GM21737 (cell line): ENCODE data around the gene CERS4.
"Not testable (repeated sequence)": the region's sequence is repeated elsewhere in the genome, so short reads cannot be mapped to it uniquely, and the experiment has no call there.

ENCODE experiments used
- ATAC-seq: cut with Tn5 transposase; IDR thresholded peaks from one replicate; pipeline ENCODE4 v1.9.1; 2021; ENCODE audit warnings: mild to moderate bottlenecking, moderate library complexity; ENCODE audit not compliant: unreplicated experiment

The CERS4 gene

DNA sequence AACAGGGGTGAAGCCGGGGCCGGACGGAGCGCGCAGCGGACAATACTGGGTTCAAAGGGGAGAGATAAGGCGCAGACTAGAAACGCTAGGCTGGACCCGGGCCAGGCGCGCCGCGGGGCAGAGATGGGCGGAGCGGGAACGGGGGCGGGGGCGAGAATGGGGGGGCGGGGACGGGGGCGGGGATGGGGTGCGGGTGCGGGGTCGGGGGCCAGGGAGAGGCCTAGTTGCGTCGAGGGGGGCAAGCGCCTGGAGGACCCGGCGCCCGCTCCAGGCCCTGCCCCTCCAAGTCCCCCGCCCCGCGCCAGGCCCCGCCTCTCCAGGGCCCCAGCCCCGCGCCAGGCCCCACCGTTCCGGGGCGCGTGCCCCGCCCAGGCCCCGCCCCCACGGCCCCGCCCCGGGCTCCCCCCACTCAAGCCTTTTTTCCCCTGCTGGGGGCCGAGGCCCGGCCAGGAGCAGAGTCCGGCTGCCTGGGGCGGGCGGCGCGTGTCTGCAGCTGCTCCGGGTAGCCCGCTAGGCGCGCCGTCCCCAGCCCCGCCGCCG, at the start of gene CERS4:
Gene CERS4 (plus strand): TSS at position 449 of the 540 bp plus-strand sequence. CDS start 41,707 bp downstream, outside the sequence.
- ATAC-seq = peak; percentile 54

DNA sequence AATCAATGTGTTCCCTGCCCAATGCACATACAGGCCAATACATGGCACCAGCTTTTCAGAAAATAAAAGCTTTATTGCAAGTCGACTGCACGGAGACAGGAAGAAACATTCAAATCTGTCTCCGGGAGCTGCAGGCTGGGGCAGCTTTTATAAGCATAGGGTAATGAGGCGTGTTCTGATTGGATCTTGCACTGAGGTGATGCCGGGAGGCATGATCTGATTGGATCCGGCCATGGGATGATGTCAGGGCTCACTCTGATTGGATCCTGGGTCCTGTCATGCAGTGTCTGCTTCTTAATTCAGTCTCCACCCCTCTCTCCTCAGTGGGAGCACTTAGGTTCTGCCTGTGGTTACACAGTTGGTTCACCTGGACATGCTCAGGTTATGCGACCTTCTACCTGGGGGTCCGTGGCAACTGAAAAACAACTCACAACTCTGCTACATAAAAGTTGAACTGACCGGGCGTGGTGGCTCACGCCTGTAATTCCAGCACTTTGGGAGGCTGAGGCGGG, 48.0 kb upstream of the CERS4 start:
- no peak for ATAC-seq

GRCh38 chr19:8163759-8164158, 45.4 kb upstream of the CERS4 start:
- ATAC-seq = no peak

DNA sequence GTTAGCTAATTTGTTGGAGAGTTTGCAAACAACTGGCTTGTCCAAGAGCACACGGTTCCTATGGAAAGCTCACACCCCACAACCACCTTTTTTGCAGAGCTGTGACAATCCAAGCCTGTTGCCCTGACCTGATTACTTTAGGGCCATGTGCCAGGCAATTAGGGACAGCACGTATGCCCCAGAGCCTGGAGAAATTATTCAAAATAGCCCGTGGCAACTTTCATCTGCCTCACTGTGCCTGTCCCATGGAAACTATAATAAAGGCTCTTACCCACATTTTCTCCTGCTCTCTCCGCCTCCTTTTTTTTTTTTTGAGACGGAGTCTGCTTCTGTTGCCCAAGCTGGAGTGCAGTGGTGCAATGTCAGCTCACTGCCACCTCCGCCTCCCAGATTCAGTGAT, 41.2 kb upstream of the CERS4 start:
- ATAC-seq = no peak

DNA sequence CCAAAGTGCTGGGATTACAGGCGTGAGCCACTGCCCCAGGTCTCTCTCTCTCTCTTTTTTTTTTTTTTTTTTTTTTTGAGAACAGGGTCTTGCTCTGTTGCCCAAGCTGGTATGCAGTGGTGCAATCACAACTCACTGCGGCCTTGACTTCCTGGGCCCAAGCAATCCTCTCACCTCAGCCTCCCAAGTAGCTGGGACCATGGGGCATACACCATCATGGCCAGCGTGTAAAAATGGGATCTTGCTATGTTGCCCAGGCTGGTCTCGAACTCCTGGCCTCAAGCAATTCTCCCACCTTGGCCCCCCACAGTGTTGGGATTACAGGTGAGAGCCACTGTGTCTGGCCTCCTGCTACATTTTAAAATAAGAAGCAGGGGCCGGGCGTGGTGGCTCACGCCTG, 40.6 kb upstream of the CERS4 start:
- no peak for ATAC-seq

GRCh38 chr19:8174706-8175105, 34.5 kb upstream of the CERS4 start:
- ATAC-seq = no peak

DNA sequence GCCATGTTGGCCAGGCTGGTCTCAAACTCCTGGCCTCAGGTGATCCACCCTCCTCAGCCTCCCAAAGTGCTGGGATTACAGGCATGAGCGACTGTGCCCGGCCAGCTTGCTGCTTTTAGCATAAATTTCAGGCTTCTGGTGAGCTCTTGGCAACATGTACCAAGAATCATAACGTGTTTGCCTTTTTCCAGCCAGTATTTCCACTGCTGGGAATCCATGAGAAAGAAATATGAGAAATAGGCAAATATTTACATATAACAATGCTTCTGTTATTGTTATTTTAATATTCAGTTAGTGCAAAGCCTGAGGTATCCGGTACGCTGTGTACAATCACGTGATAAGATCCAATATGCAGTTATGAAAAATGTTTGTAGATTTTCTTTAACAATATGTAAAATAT, 29.2 kb upstream of the CERS4 start:
- ATAC-seq = no peak

DNA sequence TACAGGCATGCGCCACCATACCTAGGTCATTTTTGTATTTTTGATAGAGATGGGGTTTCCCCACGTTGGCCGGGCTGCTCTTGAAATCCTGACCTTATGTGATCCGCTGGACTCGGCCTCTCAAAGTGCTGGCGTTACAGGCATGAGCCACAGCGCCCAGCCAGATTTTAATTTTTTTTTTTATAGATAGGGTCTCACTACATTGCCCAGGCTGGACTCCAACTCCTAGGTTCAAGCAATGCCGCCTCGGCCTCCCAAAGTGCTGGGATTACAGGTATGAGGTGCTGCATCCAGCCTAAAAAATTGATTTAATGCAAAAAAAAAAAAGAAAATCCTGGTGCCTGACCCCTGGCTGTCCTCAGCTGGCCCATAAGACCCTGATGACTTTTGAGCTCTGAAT, 24.9 kb upstream of the CERS4 start:
- ATAC-seq = no peak

GRCh38 chr19:8185343-8186068, 23.7 kb upstream of the CERS4 start:
- no peak for ATAC-seq

- no peak for ATAC-seq
Measured at GRCh38 chr19:8192221-8192820, 16.8 kb upstream of the CERS4 start.

DNA sequence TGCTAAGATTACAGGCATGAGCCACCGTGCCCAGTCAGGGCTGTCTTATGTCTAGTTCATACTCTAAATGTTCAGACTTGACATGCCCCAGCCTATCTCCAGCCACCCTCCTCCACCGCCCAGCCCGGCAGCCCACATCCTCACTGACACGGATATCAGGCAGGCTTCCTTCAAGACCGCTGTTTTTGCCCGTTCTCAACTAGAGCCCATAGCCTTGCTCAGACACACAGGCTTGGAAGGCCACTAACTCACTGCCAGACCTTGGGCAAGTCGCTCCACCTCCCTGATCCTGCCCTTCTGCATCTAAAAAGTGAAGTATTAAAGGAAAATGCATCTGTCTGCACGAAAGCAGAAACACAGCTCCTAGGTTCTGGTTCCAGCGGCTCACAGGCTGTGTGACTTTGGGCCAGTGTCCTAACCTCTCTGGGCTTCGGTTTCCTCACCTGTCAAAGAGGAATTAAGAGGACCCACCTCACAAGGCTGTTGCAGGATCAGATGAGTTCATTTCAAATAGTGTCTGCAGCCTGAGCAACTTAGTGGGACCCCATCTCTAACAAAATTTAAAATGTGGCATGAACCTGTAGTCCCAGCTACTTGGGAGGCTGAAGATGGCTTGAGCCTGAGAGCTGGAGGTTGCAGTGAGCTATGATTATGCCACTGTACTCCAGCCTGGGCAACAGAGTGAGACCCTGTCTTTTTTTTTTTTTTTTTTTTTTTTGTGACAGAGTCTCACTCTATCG, 14.5 kb upstream of the CERS4 start:
- ATAC-seq = peak; percentile 33

DNA sequence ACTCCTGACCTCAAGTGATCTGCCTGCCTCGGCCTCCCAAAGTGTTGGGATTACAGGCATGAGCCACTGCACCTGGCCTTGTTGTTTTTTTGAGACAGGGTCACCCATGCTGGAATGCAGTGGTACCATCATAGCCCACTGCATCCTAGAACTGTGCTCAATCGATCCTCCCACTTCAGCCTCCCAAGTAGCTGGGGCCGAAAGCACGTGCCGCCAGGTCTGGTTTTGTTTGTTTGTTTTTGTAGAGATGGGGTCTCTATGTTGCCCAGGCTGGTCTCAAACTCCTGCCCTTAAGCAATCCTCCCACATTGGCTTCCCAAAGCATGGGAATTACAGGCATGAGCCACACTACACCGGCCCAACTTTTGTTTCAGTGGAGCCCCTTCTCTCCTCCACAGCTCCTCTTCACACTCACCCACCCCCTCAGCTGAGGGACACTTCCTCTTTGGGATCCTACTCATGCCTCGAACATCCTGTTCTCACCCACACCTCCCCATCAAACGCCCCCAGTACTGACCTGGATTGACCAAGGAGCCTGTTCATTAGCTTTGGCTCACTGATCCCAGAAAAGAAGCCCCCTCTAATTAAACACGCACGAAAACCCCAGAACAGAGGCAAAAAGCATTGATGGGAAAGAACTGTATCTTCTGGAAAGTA, 12.8 kb upstream of the CERS4 start:
- ATAC-seq = no peak

DNA sequence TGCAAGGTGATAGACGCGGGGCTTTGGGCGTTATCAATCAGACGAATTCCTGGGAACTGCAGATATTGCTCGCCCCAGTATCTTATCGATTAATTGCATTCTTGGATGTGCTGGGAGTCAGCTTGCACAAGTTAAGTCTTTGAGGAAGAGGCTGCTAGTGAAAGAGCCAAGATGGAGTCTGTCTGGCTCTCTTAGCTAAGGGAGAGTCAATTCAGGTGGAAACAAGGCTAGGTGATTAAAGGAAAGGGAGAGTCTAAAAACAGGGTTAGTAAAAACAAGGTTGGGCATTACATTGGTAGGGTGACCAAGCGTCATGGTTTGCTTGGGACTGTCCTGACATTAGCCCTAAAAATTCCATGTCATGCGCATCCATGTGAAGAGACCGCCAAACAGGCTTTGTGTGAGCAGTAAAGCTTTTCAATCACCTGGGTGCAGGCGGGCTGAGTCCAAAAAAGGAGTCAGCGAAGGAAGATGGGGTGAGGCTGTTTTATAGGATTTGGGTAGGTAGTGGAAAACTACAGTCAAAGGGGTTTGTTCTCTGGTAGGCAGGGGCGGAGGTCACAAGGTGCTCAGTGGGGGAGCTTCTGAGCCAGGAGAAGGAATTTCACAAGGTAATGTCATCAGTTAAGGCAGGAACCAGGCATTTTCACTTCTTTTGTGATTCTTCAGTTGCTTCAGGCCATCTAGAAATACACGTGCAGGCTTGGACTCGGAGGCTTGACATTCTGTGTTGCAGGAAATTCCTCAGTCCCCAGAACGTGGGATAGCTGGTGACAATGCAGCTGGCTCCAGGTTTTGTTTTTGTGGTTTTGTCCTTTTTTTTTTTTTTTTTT, 5.7 kb upstream of the CERS4 start:
- not testable (repeated sequence) for ATAC-seq

DNA sequence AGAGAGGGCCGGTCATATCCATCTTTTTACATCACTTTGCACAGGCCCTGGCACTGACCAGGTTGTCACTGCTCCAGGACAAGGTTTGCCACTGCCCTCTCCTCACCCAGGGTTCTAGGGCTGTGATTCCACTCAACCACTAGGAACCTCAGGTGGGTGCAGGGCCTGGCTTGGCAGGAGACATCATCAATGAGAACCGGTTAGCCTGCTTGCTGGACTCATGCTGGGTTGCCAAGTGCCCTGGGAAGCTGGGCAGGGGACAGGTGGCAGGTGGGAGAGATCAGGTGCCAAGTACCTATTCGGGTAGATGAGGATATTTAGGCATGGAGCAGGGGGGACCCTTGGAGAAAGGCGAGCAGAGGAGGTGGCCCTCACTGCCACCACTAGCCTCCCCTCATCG, 4.2 kb upstream of the CERS4 start:
- ATAC-seq = no peak

- no peak for ATAC-seq
Measured at GRCh38 chr19:8206147-8207087, 2.8 kb upstream of the CERS4 start.

DNA sequence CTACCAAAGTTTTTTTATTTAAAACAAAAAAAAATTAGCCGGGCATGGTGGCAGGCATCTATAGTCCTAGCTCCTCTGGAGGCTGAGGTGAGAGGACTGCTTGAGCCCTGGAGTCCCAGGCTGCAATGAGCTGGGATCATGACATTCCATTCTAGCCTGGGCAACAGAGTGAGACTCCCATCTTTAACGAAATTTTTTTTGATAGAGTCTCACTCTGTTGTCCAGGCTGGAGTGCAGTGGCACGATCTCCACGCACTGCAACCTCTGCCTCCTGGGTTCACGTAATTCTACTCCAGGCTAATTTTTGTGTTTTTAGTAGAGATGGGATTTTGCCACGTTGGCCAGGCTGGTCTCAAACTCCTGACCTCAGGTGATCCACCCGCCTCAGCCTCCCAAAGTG, 1.8 kb upstream of the CERS4 start:
- not testable (repeated sequence) for ATAC-seq

- peak; percentile 8 for ATAC-seq
Measured at GRCh38 chr19:8208119-8208921, 850 bp upstream of the CERS4 start.
